GM21737 (cell line): ENCODE results near the gene TSC22D2.

Experiments used
- ATAC-seq: cut with Tn5 transposase; IDR thresholded peaks from one replicate; pipeline ENCODE4 v1.9.1; 2021; ENCODE audit warnings: mild to moderate bottlenecking, moderate library complexity; ENCODE audit not compliant: unreplicated experiment

The TSC22D2 gene

GRCh38 chr3:150408221-150409124 is at the start of gene TSC22D2:
Gene TSC22D2 (plus strand): TSS chr3:150408298. CDS start chr3:150409351, 1,053 bp downstream.
- ATAC-seq: peak; percentile 60

- no peak for ATAC-seq
Observed at GRCh38 chr3:150359381-150359780, 48.7 kb upstream of the TSC22D2 start.

- no peak for ATAC-seq
Observed at GRCh38 chr3:150360966-150361365, 47.1 kb upstream of the TSC22D2 start.

DNA sequence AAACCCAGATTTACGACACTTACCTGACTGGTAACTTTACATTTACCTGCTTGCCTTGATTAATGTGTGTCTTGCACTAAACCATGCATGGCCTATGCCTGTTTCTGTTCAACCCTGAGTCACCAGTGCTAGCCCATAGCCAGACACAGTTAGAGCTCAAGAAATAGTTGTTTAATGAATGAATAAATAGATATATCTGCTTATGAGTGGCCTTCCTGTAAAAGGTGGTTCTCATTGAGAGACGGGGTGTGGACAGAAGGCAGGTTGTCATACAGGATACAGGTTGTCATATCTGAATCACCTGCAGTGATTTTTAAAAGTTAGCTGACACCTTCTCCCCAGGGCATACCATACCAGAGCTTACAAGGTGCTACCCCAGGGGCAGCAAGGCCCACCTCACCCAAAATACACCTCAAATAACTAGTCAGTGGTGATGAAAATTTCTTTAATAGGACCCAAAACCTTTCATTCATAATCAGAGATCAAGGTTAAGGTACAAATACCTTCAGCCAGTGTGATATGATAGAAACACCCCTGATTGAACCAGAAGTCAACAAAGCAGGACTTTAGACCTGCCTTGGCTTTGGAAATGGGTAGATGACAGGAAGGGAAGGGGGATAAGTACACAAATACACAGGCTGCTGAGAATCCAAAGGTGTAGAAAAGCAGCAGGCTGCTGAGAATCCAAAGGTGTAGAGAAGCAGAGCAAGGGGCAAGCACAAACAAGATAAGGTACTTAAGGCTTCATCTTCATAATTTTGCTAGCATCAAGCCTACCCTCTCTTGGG is 45.4 kb upstream of the TSC22D2 start:
- no peak for ATAC-seq

GRCh38 chr3:150363420-150363819 is 44.7 kb upstream of the TSC22D2 start:
- no peak for ATAC-seq

GRCh38 chr3:150365132-150365604 is 42.9 kb upstream of the TSC22D2 start:
- ATAC-seq: no peak

- no peak for ATAC-seq
Observed at GRCh38 chr3:150367757-150368156, 40.3 kb upstream of the TSC22D2 start.

GRCh38 chr3:150370122-150370602 is 37.9 kb upstream of the TSC22D2 start:
- ATAC-seq: no peak

GRCh38 chr3:150370999-150371398 is 37.1 kb upstream of the TSC22D2 start:
- ATAC-seq: no peak

- no peak for ATAC-seq
Observed at GRCh38 chr3:150371741-150372254, 36.3 kb upstream of the TSC22D2 start.

DNA sequence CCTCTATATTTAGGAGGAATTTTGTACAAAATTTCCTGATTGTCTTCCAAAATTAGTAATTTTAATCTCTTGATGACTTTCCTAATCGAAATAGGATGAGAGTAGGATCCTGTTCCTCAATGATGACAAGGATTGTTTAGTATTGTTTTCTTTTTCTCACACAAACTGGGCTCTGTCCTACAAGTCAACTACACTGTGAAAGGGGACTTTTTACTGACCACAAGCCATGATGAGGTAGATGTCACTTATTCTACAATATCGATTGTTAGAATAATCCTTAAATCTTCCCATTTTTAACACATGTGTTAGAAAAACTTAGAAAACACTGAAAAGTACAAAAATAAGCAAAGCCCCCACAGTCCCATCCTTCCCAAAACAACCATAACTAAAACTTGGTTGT is 35.8 kb upstream of the TSC22D2 start:
- no peak for ATAC-seq

DNA sequence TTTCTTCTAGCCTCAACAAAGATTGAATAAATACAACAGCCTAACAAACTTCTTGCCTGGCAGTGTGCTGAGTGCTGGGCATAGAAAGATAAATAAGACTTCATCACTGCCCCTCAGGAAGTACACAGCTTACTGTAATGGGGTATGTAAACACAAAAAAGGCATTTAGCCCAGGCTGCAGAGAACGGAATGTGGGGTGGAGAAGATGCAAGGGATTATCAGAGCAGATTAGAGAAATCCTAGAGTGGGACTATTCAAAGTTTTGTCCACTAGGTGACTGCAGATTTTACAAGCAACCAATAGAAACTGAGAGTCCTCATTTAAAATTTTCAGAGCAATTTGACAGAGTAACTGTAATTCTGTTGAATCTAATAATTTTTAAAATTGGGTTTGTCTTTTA is 35.4 kb upstream of the TSC22D2 start:
- no peak for ATAC-seq

- ATAC-seq: no peak
Observed at GRCh38 chr3:150373234-150373875, 34.7 kb upstream of the TSC22D2 start.

- ATAC-seq: no peak
Observed at GRCh38 chr3:150374975-150375374, 33.1 kb upstream of the TSC22D2 start.

- ATAC-seq: no peak
Observed at GRCh38 chr3:150376001-150376848, 31.9 kb upstream of the TSC22D2 start.

DNA sequence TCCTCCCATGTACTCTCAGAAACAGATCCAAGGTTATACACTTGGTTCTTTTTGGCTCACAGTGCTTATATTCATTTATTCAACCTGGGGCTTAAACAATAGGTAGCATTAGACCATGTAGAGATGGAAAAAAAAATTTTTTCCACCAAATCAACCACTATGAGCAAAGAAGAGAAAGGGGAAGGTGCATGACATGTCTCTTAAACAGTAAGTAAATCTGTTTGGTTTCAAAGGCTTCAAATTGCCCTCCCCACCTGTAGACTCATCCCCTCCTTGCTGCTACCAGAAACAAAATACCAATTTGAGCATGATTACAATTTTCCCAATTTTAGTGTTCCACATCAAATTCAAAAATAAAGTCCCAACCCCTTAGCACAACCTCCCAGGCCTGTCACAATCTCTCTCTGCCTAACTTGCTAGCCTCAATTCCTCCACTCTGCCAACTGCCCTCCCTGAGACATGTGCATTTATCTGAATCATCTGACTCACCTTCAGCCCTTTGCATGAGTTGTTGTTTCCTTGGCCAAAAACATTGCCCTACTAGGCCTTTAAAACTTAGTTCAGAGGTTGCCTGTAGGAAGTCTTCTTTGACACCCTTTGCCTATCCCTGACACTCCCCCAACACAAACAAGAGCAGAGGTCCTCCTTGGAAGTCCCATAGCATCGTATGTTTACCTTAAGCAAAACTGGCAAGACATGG is 30.3 kb upstream of the TSC22D2 start:
- ATAC-seq: no peak

DNA sequence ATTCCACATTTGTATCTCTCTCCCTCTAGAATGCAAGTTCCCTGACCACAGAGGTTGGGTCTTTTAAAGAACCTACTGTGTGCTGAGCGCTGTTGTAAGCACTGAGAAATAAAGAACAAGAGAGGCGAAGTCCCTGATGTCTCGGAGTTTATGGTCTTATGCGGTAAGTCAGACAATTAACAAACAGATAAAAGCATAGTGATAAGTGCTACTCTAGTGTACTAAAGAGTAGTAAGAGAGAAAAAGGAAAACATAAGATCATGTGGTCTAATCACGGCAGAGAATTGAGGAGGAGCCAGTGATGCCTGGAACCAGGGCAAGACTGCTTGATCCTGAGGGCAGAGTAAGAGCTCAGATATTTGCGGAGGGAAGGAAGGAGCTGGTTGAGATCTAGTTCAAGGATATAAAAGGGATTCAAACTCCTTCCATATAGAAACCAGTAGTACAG is 29.8 kb upstream of the TSC22D2 start:
- no peak for ATAC-seq

DNA sequence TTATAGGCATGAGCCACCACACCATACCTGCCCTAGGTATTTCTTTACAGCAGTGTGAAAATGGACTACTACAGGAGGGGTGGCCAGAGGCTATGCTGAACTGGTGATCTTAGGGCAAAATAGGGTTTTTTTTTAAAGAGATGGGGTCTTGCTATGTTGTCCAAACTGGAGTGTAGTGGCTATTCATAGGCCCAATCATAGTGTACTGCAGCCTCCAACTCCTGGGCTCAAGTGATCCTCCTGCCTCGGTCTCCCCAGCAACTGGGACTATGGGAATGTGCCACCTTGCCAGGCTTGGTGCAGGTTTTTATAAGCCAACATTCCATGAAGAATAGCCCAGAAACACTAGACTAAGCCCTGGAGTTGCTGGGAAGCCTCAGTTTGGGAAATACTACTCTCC is 28.6 kb upstream of the TSC22D2 start:
- no peak for ATAC-seq
